HG02623 (cell line): Measurements from ENCODE around the gene ARHGDIB.

ENCODE experiments used
- ATAC-seq: cut with Tn5 transposase; IDR thresholded peaks from one replicate; pipeline ENCODE4 v1.9.1; 2021; ENCODE audit warnings: moderate library complexity; ENCODE audit not compliant: unreplicated experiment

The ARHGDIB gene

DNA sequence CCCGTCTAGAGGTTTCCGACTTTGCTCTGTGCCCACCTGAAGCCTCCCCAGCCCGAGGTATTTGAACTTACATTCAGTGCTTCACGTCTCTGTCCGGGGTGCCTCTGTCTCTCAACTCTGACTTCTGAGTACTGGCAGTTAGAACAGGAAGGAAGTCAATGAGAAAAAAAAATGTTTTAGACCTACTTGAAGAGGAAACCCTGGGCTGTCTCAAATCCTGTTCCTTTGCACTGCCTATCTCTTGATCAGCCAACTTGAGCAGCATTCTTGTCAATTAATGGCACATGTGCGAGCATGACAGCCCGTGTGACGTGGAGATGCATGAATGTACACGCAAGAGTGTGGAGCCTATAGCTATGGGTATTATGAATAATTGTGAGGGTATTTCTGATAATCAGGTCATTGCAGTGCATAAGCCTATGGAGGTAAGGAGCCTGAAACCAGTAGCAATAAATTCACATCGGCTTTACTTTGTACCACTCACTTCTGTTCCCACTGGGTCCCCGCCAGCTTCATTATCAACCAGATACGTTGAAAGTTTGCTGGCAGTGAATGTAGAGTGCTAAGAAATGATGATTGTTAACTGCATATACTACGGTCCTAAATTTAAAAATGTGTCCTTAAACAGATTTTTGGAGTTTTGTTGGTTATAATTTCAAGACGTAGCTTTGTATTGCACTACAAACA lies at the start of gene ARHGDIB:
ARHGDIB (minus strand) TSS at position 136 of the 687 bp plus-strand sequence. CDS start 10,889 bp downstream, outside the sequence.
- peak; percentile 58 for ATAC-seq

DNA sequence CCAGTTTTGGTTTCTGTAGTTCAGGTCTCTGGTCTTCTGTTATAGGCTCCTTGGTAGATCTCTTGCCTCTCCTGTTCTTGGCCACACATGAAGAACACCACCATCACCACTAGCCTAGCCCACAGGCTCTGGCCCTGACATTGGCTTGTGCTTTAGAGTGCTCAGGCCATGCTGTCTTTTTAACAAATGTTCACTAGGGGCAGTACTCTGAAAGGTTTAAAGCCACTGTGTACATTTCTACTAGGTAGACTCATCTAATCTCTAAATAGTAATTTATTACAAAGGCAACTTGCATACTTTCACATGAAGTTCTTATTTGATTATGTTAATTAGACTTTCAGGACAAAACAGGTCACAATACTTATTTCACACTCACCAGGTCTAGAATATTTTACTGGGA lies 49.8 kb upstream of the ARHGDIB start:
- no peak for ATAC-seq

DNA sequence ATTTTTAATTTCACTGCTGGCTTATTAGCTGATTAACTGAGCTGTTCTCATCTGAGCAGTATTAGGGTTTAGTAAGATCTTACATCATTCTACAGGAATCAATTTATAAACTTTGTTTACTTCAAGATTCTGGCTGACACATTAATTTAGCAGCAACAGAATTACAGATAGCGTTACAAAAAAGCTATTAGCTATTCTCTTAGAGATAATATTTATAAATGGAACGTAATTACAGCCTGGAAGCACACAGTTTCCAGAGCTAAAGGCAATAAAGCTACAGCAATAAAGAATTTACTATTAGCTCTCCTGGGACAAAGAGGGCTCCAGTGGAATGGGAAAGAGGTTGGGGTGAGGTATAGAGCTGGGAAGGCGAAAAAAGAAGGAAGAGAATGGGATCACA lies 46.1 kb upstream of the ARHGDIB start:
- no peak for ATAC-seq

DNA sequence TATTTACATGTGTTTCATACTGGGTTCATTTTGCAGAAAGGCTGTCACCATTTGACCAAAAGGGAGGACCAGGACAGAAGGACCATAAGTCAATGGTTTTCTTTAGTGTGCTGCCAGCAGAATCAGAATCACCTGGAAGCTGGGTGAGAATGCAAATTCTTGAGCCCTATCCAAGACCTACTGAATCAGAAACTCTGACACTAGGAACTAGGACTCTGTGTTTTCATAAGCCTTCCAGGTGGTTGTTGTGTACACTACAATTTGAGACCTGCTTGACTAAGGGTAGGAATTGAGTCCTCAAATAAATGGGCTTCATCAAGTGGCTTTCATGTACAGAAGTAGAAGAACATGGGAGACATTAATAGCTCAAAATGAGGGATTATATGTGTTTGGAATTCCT lies 43.7 kb upstream of the ARHGDIB start:
- no peak for ATAC-seq

DNA sequence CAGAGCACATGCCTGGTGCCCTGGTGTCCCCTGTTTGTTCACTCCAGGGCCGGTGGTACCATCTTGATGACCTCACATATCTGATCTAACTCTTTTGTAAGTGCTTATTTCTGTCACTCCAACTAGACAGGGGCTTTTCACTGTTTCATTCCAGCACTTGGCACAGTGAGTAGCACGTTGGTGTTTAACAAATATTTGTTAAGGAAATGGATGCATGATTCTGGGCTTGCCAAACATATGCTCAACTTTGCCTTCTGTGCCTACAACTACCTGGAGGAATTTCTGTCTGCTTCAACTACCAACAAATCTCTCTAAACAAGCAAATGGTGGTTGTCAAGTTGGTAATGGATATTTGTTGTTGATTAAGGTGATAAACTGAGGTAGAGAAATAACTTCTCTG lies 43.0 kb upstream of the ARHGDIB start:
- ATAC-seq, result no peak

DNA sequence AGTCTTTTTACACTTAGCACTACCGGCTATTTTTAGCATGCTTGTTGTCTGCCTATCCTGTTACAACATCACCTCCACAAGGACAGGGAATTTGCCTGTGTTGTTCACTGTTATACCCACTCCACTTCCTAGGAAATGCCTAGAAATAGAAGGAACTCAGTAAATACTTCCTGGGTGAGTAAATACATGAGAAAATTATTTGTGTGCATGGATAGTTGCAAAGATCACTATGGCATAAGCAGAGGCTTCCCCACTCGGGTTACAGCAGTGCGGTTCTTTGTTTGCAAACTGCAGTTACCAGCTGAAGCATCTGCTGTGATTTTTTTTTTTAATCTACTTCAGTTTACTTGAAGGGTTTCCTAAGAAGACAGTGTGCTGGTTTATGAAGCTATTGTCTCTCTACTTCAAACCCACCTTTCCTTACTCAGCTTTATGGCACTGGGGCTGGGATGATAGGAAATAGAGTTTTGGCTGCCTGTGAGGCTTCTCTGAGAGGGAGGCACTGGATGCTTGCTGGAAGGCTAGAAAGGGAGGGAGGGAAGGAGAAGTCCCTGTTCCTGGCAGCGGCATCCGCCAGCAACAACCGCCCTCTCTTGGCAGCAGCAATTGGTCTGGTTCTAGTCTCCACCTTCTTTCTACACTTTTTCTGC lies 40.5 kb upstream of the ARHGDIB start:
- no peak for ATAC-seq

DNA sequence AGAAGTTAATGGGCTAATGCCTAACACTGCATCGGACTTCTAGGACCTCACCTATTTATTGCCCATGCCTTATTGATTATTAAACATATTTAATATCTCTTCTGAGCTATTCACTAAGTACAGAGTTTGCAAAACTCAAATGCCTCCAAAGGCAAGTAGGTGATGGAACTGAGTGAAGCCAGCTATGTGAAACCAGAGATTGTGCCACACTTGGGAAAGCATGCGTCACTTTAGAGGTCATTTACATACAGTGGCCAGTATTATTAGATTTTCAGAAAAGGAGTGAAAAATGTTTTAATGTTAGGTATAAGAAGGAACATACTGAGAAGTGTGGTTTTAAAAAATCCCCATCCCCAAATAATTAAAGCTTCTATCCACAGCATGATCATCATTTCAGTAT lies 39.2 kb upstream of the ARHGDIB start:
- ATAC-seq, result no peak

DNA sequence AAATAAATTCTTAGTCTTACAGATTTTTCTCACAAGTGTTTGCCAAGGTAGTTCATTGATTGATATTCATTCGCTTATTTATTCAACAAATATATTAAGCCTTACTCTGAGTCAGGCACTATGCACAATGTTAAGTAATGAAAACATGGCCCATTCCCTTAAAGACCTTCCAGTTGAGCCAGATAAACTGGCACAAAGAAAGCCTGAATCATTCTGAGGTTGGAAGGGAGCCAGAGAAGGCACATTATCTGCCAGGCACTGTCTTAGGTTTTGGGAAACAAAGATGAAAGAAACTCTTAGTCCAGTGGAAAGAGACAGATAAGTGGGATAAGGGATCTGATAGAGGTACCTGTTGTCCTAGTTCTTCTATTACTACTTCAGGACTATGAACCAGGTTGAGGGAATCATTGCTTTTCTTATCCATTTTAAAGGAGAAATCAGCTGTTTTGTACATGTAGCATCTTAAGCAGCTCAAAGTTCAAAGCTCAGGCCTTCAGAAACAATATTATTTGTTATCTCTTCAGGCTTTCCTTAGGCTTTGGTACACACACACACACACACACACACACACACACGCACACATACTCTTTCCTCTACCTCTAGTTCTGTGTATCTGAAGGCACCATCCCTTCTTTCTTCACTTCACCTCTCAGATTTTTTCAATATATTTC lies 38.4 kb upstream of the ARHGDIB start:
- no peak for ATAC-seq

DNA sequence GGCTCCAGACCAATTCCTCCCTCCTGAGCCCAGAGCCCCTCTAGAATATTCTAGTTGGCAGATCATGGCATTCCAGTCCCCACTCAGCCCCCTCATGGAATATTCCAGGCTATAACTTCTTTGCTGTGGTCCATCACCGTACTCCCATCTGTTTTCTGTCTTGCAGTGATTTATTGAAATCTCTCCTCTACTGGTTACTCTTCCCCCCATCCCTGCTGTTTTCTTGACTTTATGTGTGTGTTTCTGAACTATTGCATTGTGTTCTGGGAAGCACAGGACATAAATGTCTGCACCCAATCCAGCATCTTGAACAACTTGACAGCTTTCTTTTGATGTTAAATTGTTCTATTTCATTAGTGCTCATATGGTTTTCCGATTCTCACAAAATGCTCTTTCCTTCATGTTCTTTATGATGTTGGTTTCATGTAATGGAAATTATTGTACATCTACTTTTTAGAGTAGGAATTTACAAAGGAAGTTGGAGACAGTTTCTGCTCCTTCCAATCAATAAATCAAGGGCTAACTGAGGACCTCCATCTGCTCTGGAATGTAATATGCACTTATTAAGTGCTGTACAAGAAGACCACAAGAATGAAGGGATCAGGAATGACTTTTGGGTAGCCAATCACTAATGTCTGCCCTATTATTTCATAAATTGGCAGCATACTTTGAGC lies 37.8 kb upstream of the ARHGDIB start:
- no peak for ATAC-seq

DNA sequence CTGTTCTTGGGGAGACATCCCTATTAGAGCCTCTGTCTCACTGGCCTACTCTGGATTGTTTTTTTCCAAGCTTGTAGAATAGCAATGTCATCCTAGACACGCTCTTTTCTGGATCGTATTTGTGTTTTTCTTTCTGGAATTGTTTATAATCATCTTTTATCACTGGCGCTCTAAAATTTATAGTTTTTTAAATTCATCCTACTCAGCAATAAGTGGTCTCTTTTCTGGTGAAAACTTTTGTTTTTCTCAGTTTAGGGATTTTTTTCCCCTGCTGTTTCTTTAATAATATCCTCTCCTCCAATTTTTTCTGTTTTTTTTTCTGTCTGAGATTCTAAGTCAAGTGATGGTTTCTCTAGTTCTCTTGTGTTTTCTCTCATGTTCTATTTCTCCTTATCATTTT lies 36.6 kb upstream of the ARHGDIB start:
- no peak for ATAC-seq

DNA sequence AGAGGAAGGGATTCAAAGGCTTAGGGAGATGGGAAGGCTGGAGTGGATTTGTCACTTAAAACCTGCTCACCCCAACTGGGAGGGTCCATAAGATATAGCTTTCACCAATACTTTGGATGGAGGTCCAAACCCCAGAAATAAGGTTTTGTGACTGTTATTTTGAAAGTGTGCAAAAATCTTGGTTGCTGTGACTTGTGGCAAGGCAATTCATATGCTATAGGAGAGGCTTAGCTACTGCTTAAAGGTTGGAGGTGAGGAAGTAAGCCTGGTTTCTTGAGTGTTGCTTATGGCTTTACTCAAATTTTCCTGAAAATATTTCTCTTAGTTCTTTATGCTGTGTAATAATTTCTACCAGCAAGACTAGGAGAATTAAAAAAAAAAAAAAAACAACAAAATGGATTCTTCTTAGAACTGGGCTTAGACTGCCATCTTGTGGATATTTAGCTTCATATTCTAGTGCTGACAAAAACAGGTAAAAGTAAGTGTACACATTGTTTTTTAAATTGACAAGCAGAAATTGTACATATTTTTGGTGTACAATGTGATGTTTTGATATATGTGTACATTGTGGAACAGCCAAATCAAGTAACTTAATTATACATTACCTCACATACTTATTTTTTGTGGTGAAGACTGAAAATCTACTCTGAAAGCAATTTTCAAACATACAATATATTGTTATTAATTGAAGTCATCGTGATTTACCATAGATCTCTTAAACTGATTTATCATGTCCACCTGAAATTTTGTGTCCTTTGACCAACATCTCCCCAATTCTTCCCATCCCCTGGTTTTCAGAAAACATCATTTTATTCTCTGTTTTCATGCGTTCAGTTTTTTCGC lies 34.4 kb upstream of the ARHGDIB start:
- ATAC-seq, result no peak

DNA sequence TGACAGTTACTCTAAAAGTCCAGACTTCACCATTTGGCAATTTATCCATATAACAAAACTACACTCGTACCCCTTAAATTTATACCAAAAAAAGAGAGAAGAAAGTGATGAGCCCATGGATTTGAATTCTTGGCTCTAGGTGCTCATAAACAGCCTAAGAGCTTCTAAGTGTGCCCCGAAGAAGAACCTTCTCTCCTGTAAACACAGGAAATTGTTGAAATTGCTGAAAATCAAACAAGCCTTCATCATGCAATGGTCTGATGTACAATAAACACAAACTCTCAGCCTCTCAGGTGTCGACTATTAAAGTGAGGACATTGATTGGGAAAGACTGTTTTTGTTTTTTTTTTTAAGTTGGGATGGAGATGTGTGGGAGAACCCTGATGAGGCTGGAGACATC lies 33.2 kb upstream of the ARHGDIB start:
- no peak for ATAC-seq

DNA sequence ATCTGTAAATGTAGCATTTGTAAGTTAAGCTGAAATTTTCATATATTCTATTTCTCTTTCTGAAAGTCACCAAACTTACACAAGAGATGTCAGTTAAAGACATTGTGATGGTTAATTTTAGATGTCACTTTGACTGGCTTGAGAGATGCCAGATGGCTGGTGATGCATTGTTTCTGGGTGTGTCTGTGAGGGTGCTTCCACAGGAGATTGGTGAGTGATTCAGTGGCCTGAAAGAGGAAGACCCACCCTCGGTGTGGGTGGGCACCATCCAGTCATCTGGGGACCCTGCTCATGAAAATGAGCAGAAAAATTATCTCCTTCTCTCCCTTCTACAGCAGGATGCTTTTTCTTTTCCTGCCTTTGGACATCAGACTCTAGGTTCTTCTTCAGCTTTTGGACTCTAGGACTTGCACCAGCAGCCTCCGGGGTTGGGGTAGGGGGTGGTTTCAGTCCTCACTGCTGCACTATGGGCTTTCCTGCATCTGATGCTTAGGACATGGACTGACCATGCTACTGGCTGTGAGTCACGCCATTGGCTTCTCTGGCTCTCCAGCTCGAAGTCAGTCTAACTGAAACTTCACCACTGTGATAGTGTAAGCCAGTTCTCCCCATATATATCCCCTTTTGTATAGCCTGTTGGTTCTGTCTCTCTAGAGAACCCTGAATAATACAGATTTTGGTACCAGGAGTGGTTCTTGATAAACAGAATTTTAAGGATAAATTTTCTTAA lies 32.3 kb upstream of the ARHGDIB start:
- no peak for ATAC-seq

DNA sequence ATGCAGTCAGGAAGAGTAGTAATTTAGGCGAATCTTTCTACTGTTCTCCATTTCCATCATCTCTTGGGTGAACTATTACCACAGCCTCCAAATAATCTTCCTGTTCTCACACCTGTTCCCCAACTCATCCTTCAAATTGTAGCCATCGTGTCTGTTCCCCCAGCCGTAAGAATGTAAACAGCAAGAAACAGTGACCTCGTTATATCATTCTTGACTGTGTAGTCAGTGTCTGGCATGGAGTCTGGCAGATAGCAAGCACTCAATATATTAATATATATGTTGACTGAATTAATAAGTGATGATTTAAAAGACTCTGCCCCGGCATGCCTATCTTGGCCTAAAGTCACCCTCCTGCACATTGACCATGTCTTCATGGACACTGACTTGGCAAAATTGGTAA lies 31.7 kb upstream of the ARHGDIB start:
- no peak for ATAC-seq

DNA sequence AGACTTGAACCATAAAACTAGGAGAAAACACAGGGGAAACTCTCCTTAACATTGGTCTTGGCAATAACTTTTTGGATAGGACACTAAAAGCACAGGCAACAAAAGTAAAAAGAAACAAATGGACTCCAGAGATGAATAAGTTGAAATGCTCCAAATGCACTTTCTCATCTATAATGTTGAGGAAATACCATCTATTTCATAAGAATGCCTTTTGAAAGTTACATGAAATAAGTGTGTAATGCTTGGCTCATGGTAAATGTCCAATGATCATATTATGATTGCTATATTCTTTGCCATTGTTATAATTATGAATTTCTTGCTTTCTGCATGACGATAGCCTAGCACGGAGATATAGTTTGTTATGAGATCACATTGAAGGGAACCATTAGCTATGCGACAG lies 31.3 kb upstream of the ARHGDIB start:
- ATAC-seq, result no peak

DNA sequence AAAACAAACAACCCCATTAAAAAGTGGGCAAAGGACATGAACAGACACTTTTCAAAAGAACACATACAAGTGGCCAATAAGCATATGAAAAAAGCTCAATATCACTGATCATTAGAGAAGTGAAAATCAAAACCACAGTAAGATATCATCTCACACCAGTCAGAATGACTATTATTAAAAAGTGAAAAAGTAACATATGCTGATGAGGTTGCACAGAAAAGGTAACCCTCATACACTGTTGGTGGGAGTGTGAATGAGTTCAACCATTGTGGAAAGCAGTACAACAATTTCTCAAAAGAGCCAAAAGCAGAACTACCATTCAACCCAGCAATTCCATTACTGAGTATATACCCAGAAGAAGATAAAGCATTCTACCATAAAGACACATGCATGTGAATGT lies 29.7 kb upstream of the ARHGDIB start:
- peak; percentile 37 for ATAC-seq

DNA sequence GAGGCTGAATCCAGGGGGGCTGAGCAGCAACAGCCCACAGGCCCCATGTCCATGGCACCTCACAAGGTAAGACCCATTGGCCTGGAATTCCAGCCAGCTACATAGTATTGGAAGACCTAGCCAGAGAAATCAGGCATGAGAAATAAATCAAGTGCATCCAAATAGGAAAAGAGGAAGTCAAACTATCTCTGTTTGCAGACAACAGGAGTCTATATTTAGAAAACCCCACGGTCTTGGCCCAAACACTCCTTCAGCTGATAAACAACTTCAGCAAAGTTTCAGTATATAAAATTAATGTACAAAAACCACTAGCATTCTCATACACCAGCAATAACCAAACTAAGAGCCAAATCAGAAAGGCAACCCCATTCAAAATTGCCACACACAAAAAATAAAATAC lies 28.4 kb upstream of the ARHGDIB start:
- peak; percentile 38 for ATAC-seq

DNA sequence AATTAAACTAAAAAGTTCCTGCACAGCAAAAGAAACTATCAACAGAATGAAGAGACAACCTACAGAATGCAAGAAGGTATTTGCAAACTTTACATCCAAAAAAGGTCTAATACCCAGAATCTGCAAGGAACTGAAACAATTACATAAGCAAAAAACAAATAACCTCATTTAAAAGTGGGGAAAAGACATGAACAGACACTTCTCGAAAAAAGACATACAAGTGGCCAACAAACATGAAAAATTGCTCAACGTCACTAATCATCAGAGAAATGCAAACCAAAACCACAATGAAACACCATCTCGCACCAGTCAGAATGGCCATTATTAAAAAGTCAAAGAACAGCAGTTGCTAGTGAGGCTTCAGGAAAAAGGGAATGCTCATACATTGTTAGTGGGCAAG lies 26.6 kb upstream of the ARHGDIB start:
- no peak for ATAC-seq

DNA sequence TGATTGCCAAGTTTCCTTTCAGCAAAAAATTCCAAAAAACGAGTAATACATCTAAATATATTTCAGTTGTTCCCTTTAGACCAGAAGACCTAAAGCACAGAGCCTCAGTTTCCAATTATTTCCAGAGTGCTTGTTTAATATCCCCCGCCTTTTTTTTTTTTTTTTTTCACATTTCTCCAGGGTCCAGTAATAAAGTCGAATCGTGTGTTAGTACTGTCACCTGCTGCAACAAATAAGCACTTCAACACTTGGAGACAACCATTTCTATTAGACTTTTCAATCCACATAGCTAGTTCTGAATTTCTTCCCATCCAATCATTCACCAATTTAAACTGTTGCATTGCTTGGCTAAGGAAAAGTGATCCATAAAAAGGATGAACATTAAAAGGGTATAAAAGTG lies 25.0 kb upstream of the ARHGDIB start:
- ATAC-seq, result no peak

DNA sequence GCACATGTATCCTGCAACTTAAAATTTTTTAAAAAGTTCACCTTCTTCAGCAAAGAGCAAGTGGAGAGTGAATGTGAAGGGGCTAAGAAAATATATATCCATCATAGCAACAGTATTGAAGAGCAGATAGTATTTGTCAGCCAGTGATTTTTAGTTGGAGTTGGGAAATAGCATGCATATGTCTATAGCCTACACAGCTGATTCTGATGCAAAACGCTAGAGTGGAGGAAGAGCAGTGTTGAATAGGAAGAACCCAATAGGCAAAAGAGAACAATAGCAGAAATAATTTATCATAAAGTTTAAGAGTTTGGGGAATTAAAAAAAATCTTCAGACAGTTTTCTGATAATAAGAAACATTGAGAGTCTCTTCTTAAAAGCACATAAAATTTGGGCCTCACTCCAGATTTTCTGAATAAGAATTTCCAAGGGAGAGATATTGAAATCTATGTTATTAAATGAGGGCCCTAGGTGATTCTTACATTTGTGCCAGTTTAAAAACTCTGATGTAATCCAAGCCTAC lies 23.4 kb upstream of the ARHGDIB start:
- ATAC-seq, result no peak
